GM18870 (cell line): ENCODE measurements around the gene WT1.

Experiments
- ATAC-seq: cut with Tn5 transposase; IDR thresholded peaks from one replicate; pipeline ENCODE4 v1.9.1; 2021; ENCODE audit warnings: moderate library complexity; ENCODE audit not compliant: unreplicated experiment

Gene WT1

GRCh38 chr11:32438866-32439489 is 3.6 kb upstream of the WT1 start:
- no peak for ATAC-seq

- no peak for ATAC-seq
These were observed 3.1 kb upstream of the WT1 start for GRCh38 chr11:32438346-32438865.

DNA sequence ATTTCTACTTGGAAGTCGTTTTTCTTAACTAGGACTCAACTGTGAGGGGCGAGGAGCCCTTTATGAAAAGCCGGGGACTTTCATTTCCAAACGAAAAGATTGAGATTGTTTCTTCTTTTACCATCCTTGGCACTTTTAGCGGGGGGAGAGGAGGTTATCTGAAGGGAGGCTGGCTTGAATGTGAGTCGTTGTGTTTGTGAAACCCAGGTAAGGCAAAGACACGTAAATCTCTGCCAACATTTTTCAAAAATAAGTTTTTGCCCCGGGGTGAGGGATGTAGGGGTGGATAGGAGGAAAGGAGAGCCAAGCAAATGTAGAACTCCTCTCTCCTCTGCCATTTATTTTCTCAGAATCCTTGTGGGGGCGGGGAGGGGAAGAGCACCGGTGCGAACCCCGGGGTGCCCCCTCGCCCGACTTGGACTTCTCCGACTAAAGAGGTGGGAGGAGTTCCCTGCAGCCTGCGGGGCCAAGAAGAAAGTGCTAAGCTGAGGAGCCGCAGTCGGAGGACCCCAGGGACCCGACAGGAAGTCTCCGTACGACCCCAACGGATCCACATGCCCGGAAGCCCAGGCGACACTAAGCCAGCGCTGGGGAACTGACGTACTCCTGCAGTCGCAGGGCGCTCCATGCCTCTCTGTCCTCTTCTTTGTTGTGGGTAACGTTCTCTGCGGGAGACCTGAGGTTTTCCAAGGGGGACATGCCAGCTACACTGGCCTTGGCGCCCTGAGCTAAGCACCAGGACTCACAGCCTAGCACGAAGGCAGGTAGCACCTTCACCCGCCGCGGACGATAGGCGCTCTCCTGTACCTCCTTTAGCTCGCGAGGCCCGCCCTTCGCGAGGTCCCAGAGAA is 2.4 kb upstream of the WT1 start:
- no peak for ATAC-seq

DNA sequence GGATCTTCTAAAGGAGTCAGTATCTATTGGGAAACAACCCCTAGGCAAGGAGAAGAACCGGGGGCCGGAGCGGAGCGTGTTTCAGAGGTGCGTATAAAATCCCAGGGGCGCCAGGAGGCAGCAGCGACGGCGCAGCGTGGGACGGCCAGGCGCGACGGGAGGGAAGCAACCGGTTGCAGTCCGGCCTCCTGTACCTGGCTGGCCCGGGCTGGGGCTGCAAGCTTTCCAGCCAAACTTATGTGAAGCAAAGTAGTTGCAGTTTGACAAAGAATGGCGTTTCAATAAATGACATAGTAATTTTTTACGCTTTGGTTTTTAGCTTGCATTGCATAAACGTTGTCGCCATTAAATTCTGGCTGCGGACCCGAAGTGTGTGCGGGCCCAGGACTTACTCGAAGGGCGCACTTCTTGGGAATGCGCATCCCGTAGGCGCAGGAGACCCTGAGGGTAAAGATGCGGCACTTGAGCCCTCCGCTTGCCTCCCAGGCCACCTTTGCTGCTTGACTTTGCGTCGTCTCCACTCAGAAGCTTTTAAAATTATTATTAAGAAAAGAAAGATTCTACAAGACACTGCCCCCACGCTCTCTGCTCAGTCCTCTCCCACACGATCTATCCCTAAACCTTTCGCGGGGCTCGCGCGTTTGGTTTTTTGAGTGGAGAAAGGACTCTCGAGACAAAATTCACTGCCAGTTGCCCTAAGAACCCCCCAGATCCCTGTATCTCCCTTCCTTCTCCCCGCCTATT is 1.6 kb upstream of the WT1 start:
- no peak for ATAC-seq

- ATAC-seq: no peak
These were observed 807 bp upstream of the WT1 start for GRCh38 chr11:32435942-32436750.

- ATAC-seq: no peak
These were observed 223 bp downstream of the WT1 start for GRCh38 chr11:32435152-32435480.

DNA sequence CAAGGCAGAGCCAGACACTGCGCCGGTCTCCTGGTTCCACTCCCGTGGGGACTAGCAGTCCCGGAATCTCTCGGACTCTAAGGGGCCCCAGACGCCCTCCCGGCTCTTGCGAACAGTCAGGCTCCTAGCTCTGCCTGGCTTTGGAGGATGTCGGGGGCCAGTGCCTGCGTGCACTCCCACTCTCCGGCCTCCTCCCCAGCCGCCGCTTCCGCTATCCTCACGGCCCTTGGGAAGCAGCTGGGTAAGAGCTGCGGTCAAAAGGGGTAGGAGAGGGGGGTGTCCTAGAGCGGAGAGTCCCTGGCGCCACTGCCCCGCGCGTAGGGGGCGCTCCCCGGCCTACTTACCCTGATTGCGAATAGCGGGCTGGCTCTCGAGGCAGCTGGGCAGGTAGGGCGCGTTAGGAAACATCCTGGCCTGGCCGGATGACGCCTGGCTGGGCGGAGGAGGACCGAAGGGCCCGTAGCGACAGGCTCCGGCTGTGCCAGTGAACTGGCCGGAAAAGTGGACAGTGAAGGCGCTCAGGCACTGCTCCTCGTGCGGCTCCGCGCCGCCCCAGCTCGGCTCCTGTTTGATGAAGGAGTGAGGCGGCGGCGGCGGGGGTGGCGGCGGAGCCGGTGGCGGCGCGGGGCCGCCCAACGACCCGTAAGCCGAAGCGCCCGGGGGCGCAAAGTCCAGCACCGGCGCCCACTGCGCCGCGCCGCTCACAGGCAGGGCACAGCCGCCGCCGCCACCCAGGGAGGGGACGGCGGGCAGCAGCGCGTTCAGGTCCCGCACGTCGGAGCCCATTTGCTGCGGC is 785 bp downstream of the WT1 start:
- no peak for ATAC-seq

- ATAC-seq: no peak
These were observed 1.4 kb downstream of the WT1 start for GRCh38 chr11:32433914-32434355.

GRCh38 chr11:32433101-32433913 is 2.0 kb downstream of the WT1 start:
- no peak for ATAC-seq

- ATAC-seq: no peak
These were observed 2.8 kb downstream of the WT1 start for GRCh38 chr11:32432565-32432964.

DNA sequence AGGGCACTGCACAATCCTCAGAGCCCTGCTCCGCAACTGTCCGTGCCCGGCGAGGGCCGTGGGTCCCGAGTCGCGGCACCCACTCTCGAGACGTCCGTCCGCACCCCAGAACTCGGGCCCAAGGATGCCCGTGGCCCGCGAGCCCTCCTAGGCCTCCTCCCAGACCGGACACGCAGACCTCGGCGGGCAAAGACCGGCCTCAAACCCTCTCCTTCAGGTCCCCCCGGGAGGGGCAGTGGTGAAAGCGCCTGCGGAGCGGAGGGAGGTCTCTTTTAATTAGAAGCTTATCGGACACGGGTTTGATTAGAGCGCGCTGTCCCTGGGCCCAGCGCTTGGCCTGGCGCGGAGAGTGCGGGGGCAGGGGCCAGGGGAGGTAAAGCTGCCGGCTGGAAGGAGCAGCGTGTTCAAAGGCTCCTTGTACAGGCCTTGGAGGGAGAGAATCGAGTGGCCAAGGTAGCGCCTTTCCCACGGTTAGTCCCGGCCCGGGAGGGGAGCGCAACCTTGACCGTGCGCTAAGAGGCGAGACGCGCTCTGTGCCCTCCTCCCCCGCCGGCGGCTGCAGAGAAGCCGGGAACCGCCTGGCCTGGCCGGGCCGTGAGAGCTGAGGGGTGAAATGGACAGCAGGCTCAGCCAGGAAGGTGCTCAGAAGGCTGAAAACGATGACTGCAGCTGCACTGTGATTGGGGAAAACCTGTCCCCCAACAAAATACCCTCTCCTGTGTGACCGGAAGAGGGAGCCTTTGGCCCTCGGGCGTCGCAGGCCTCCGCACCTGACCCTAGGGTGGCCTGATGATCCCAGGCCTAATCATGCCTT is 4.6 kb downstream of the WT1 start:
- ATAC-seq: no peak

- no peak for ATAC-seq
These were observed 5.9 kb downstream of the WT1 start for GRCh38 chr11:32429477-32429876.

DNA sequence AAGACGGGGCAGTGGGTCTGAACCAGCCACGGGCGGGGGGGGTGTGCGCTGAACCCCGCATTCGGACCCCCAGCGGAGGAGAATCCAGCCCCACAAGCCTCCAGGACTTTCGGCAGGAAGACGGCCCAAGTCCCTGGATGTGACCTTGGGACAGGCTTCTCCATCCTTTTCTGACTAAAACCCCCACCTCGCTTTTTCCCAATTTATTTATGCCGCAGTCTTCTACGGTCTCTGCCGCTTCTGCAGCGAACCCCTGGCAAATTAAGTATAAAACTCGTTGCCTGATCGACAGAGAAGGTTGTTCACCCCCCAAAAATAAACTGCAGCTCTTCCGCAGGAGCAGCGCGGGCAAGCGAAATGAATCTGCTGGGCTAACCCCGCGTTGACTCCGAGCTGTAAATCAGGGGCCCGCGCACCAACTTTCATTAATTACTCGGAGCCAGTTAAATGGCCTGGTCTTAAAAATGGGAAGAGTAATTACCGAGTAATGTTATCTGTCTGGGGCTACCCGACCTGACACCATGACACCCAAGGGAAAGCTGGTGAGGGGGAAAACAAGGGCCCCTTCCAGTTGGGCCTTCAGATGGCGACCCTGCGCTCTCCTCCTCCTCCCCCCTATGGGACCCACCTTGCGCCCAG is 6.6 kb downstream of the WT1 start:
- no peak for ATAC-seq

- no peak for ATAC-seq
These were observed 7.2 kb downstream of the WT1 start for GRCh38 chr11:32427935-32428664.

DNA sequence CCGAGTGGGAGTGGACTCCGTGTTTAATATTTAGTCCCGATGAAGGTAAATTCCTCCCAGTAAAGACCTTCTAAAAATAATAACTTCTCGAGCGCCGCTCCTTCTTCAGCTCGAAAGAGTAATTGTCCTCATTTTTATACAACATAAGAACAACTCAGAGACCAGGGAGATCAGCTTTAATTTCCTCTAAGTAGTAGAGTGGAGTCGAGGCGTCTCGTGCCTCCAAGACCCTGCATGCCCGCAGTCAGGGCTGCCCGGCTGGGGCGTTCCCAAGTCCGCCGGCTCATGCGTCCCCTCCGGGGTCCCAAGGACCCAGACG is 7.8 kb downstream of the WT1 start:
- no peak for ATAC-seq

DNA sequence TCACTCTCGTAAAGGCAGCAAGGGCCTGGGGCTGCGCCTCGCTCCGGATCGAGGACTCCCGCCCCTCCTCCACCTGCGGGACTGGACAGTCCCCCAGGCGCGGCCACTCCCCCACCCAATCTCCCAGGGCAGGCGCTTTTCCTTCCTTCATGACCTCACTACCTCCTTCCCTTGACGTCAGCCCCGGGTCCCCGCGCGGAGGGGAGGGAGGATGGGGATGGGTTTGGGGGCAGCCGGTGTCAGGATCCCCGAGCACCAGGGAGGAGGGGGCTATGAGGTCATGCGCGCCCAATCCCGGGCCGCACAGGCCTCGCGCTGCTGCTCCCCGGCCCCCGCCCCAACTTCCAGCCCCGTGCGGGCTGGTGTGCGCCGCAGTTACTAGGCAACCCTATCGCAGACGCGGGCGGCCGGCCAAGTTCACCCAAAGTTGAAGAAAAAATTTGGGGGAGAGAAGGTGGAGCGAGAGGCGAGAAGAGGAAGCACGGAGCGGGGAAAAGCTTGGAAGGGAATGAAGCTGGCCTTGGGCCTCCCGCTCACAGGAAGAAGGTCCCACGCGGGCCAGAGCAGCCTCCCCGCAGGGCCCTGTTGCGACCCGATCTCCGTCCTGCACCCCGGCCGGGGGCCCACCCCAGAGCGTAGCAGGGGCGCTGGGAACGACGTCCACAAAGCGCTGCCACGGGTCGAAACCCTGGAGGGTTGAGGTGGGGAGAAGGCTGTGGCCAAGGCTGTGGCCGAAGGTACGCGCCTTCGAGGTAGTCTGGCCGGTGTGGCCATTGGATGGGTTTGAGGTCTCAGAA is 8.3 kb downstream of the WT1 start:
- ATAC-seq: no peak

GRCh38 chr11:32426192-32426591 is 9.1 kb downstream of the WT1 start:
- no peak for ATAC-seq
